CD4-positive, alpha-beta T cell treated with Interleukin-21 for 1 hour (primary cell): ENCODE results near the gene POU2AF2.

Experiments
- DNase-seq: peaks from one replicate; pipeline ENCODE4 v3.0.0-alpha.2; 2020

Gene POU2AF2

DNA sequence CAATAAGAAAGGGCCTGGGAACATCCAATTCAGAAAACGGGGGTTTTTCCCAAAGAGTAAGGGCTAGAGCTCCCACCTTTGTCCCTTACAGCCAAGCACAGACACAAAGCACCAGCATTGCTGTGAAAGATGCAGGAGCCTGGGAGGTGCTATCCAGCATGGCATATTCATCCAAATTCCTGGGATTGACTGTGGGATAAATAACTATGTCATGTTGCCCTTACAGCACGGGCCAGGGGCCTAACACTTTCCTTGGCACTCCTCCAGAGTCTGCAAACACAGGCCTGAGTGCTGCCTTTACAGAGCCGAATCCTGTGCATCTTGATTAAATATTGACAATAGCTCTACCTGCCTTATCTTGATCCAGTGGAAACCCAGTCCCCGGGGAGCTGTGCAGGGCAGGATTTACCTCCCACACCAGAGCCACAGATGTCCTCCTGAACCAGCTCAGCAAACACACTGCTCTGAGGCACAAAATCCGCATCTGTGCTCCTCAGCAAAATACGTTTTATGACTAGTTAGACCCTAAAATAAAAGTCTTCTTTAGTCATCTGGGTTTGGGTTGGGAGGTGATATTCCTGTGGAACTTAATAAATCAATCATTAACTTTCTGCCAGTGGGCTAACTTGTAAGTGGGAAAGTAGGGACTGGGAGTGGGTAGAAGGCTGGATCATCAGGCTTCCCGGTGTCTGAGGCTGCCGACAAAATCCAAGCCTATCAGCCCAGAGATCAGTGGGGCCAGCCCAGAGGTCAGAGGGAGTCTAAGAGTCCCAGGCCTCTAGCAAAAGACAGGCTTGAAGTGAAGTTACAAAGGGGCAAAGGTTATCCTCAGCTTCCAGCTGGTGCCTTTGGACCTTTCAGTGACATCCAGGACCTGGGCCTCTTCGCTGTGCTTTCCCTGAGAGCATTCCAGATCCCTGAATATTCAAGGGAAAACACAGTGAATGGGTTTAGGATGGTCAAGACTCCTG, 89.3 kb downstream of the POU2AF2 start:
- DNase-seq = no peak

DNA sequence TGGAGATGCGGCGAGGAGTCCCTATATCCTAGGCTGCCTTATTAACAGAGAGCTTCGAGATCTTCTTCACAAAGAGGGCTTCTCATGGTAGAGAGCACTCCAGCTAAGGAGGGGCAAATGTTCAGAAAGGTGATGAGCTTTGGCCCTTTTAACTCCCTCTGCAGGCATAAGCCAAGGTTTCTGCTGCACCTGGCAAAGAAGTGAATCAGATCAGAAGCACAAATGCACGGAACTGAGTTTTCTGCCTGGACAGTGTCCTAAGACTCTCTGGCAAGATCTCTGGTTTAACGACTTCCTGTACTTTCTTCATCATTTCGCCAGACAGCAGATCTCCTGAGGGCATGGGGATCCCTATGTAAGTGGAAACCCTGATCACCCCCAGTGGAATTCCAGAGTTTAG, 90.0 kb downstream of the POU2AF2 start:
- no peak for DNase-seq
